Duodenal mucosa (tissue), 2 donors: Measurements from ENCODE around the gene NRXN3.

Source experiments
- H3K27ac ChIP-seq: one replicate; pipeline ENCODE4 v1.7.0; 2013; ENCODE audit warnings: low read depth, low read length
- H3K27me3 ChIP-seq, 2 donors: one replicate each; pipeline ENCODE4 v1.7.0; 2013; ENCODE audit warnings: low read length in 2 of 2, control low read depth in 1 of 2; ENCODE audit not compliant: insufficient read depth in 2 of 2, control insufficient read depth in 1 of 2
- H3K36me3 ChIP-seq, 2 donors: one replicate each; pipeline ENCODE4 v1.7.0; 2013; ENCODE audit warnings: low read length in 2 of 2, control low read depth in 1 of 2; ENCODE audit not compliant: insufficient read depth in 2 of 2, control insufficient read depth in 1 of 2
- H3K4me1 ChIP-seq, 2 donors: one replicate each; pipeline ENCODE4 v1.7.0; 2013; ENCODE audit warnings: low read length in 2 of 2, control low read depth in 1 of 2; ENCODE audit not compliant: insufficient read depth in 2 of 2, control insufficient read depth in 1 of 2
- H3K4me3 ChIP-seq, 2 donors: one replicate each; pipeline ENCODE4 v1.7.0; 2013; ENCODE audit warnings: low read length in 2 of 2, low read depth in 1 of 2
- H3K9ac ChIP-seq, 2 donors: one replicate each; pipeline ENCODE4 v1.7.0; 2013; ENCODE audit warnings: low read length in 2 of 2, low read depth in 1 of 2
- H3K9me3 ChIP-seq, 2 donors: one replicate each; pipeline ENCODE4 v1.7.0; 2013; ENCODE audit warnings: low read length in 2 of 2, control low read depth in 1 of 2; ENCODE audit not compliant: control insufficient read depth in 1 of 2

NRXN3 gene

DNA sequence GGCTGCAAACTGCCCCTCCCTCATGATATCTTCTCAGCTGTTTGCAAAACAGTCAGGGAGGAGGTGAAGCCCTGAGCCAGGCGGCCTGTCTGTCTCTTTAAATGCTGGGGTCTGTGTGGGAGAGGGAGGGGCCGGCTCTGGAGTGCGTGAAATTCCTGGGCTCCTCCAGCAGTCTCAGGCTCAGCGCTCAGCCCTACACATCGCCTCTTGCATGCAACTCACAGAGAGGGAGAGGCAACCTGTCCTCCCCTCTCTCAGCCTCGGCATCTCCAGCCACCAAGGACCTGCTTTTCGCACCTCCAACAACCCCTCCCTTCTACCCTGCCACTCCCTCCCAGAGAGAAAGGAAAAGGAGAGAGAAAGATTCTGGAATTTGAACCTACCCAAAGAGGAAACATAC lies at the start of gene NRXN3:
TSS of gene NRXN3 (plus strand) at position 171 of the 400 bp plus-strand sequence. CDS start 72,721 bp downstream, outside the sequence.
- Histone ChIP-seq H3K4me3 (no peak within 1 kb of the TSS), H3K27me3 (no peaks in the 10 kb centered on the region), H3K36me3 (no peaks in the 10 kb centered on the region), H3K9ac (no peak within 1 kb of the TSS), H3K9me3 (no peaks in the 10 kb centered on the region), H3K27ac (no peak within 1 kb of the TSS), H3K4me1 (peaks cover 0 to 6% of the 10 kb centered on the region in 2 donors)

- Histone ChIP-seq H3K27me3 (no peaks in the 10 kb centered on the region), H3K4me1 (no peaks in the 10 kb centered on the region), H3K27ac (no peak overlapping the region), H3K36me3 (no peaks in the 10 kb centered on the region), H3K4me3 (no peak overlapping the region), H3K9ac (no peak overlapping the region), H3K9me3 (no peaks in the 10 kb centered on the region)
Observed at GRCh38 chr14:78122436-78122835, 47.7 kb upstream of the NRXN3 start.

- H3K27me3 ChIP-seq: no peaks in the 10 kb centered on the region
- H3K9ac ChIP-seq: no peak overlapping the region
- no peaks in the 10 kb centered on the region for H3K4me1 ChIP-seq
- H3K27ac ChIP-seq: no peak overlapping the region
- H3K36me3 ChIP-seq: no peaks in the 10 kb centered on the region
- H3K4me3 ChIP-seq: no peak overlapping the region
- H3K9me3 ChIP-seq: no peaks in the 10 kb centered on the region
Observed at GRCh38 chr14:78123650-78124253, 46.4 kb upstream of the NRXN3 start.

- no peak overlapping the region for H3K9ac ChIP-seq
- H3K9me3 ChIP-seq: no peaks in the 10 kb centered on the region
- no peak overlapping the region for H3K4me3 ChIP-seq
- H3K27ac ChIP-seq: no peak overlapping the region
- no peaks in the 10 kb centered on the region for H3K4me1 ChIP-seq
- H3K27me3 ChIP-seq: no peaks in the 10 kb centered on the region
- no peaks in the 10 kb centered on the region for H3K36me3 ChIP-seq
Observed at GRCh38 chr14:78127961-78128360, 42.2 kb upstream of the NRXN3 start.

DNA sequence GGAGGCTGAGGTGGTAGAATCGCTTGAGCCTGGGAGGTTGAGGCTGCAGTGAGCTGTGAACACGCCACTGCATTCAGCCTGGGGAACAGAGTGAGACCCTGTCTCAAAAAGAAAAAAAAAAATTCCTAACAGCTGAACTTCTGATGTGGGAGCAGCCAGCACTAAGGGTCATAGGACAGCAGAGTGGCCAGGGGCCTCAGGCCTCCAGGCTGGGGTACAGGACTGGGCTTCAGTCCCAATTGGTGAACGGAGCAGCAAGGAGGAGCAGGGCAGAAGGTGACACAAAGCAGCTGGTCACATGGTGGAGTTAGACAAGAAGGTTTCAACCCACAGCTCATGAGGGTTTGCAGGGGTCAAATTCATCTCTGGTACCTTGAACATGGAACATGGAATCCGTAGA lies 40.8 kb upstream of the NRXN3 start:
- Histone ChIP-seq H3K4me1 (no peaks in the 10 kb centered on the region), H3K9ac (no peak overlapping the region), H3K36me3 (no peaks in the 10 kb centered on the region), H3K27me3 (no peaks in the 10 kb centered on the region), H3K4me3 (no peak overlapping the region), H3K27ac (no peak overlapping the region), H3K9me3 (no peaks in the 10 kb centered on the region)

GRCh38 chr14:78130356-78130755 lies 39.8 kb upstream of the NRXN3 start:
- H3K4me3 ChIP-seq: no peak overlapping the region
- no peak overlapping the region for H3K9ac ChIP-seq
- H3K4me1 ChIP-seq: no peaks in the 10 kb centered on the region
- no peaks in the 10 kb centered on the region for H3K27me3 ChIP-seq
- no peak overlapping the region for H3K27ac ChIP-seq
- no peaks in the 10 kb centered on the region for H3K9me3 ChIP-seq
- H3K36me3 ChIP-seq: no peaks in the 10 kb centered on the region

DNA sequence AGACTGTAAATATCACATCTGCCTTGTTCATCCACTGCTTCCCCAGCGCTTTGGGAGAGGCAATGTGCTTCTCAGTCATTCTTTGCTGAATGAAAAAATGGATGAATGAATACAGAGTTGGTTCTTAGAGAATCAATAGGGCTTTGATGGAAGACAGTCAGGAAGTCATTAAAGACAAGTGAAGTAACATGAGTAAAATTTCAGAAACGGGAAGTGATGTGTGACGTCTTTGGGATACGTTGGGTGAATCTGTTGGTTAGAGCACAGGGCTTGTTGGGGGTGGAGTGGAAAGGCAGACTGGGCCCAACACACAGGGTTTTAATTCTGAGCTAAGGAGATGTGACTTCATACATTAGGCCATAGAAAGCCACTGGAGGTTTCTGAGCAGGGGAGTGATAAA lies 39.0 kb upstream of the NRXN3 start:
- no peak overlapping the region for H3K27ac ChIP-seq
- H3K36me3 ChIP-seq: no peaks in the 10 kb centered on the region
- H3K9me3 ChIP-seq: no peaks in the 10 kb centered on the region
- no peaks in the 10 kb centered on the region for H3K27me3 ChIP-seq
- no peak overlapping the region for H3K9ac ChIP-seq
- no peak overlapping the region for H3K4me3 ChIP-seq
- H3K4me1 ChIP-seq: no peaks in the 10 kb centered on the region

GRCh38 chr14:78131616-78132015 lies 38.6 kb upstream of the NRXN3 start:
- Histone ChIP-seq H3K27me3 (no peaks in the 10 kb centered on the region), H3K4me3 (no peak overlapping the region)

DNA sequence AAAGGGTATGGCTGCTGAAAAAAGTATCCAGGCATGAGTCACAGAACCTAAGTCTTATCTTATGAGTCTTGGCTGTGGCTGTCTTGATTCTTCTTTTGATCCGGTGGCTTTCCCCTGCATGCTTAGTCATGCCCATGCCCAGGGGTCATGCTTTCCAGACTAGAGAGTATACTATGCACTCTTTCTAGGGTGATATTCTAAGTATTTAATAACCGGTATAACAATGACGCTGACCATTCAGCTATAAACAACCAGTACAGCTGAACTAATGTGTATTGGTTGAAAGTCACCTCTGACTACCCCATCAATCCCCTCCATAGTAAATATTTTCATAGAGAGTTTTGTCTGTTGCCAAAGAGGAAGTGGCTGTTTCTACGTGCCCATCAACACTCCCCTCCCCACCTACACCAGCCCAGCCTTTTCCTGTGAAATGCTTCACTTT lies 34.7 kb upstream of the NRXN3 start:
- H3K27me3 ChIP-seq: no peaks in the 10 kb centered on the region
- H3K9me3 ChIP-seq: no peaks in the 10 kb centered on the region
- no peak overlapping the region for H3K4me3 ChIP-seq
- no peaks in the 10 kb centered on the region for H3K4me1 ChIP-seq
- H3K27ac ChIP-seq: no peak overlapping the region
- H3K36me3 ChIP-seq: no peaks in the 10 kb centered on the region
- no peak overlapping the region for H3K9ac ChIP-seq

More at GRCh38 chr14:78131616-78132015, 38.6 kb upstream of the NRXN3 start:
- no peaks in the 10 kb centered on the region for H3K4me1 ChIP-seq
- no peak overlapping the region for H3K27ac ChIP-seq
- no peaks in the 10 kb centered on the region for H3K36me3 ChIP-seq
- H3K9me3 ChIP-seq: no peaks in the 10 kb centered on the region
- H3K9ac ChIP-seq: no peak overlapping the region

GRCh38 chr14:78136695-78137094 lies 33.5 kb upstream of the NRXN3 start:
- no peak overlapping the region for H3K27ac ChIP-seq
- H3K4me3 ChIP-seq: no peak overlapping the region
- H3K9me3 ChIP-seq: no peaks in the 10 kb centered on the region
- no peaks in the 10 kb centered on the region for H3K4me1 ChIP-seq
- no peak overlapping the region for H3K9ac ChIP-seq
- H3K27me3 ChIP-seq: no peaks in the 10 kb centered on the region
- H3K36me3 ChIP-seq: no peaks in the 10 kb centered on the region

DNA sequence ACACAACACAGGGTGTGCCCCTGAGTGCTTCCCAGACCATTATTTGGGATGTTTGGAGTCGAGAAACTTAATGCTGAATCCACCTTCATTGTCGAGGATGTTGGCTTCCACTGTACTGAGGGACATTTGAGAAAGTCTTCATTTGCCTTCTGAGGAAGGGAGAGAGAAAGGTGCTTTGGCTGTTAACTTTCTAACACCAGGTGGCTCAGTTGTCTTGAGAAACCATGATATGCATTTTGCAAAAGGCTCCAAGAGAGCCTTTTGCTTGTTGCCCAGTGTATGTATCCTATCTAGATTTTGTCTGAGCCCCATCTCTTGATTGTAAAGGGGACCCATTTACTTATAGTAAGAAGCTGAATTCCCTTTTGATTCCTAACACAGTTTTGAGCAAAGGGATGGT lies 28.6 kb upstream of the NRXN3 start:
- H3K9me3 ChIP-seq: no peaks in the 10 kb centered on the region
- no peaks in the 10 kb centered on the region for H3K4me1 ChIP-seq
- no peak overlapping the region for H3K4me3 ChIP-seq
- H3K27ac ChIP-seq: no peak overlapping the region
- no peak overlapping the region for H3K9ac ChIP-seq
- no peaks in the 10 kb centered on the region for H3K36me3 ChIP-seq
- H3K27me3 ChIP-seq: no peaks in the 10 kb centered on the region
